ENCODE measurements around the gene GDI2.

DNA sequence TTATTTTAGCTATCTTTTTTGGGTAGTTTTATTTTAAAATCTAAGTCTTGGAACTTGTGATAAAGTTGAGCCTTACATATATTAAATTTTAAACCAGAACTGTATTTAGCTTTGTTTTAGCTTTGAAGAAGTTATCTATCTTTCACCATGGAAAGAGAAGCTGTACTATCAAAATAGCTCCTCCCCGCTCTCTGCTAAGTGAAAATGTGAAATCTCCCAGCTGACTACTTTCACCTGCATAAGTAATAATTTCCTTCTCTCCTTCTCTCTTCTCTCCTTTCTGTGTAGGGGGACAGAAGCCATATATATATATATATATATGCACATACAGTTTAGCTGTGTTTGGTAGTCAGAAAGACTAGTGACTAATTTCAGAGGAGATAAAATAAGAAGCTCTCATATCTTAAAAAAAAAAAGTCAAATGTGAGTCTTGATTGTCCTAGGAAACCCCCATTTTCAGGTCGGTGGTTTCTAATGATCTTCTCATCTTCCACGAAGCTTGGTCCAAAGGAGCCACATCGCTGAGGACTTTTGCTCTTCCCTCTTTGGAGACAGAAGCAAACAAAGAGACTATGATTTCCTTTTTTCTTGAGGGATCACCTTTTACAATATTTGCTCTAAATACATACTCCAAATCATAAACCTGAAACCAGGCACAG lies 30.6 kb upstream of the GDI2 start:
- TF ChIP-seq, protein P1, sequence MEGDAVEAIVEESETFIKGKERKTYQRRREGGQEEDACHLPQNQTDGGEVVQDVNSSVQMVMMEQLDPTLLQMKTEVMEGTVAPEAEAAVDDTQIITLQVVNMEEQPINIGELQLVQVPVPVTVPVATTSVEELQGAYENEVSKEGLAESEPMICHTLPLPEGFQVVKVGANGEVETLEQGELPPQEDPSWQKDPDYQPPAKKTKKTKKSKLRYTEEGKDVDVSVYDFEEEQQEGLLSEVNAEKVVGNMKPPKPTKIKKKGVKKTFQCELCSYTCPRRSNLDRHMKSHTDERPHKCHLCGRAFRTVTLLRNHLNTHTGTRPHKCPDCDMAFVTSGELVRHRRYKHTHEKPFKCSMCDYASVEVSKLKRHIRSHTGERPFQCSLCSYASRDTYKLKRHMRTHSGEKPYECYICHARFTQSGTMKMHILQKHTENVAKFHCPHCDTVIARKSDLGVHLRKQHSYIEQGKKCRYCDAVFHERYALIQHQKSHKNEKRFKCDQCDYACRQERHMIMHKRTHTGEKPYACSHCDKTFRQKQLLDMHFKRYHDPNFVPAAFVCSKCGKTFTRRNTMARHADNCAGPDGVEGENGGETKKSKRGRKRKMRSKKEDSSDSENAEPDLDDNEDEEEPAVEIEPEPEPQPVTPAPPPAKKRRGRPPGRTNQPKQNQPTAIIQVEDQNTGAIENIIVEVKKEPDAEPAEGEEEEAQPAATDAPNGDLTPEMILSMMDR (IDR thresholded peaks at IDR 0.05): no peak
- TF ChIP-seq POLR2AphosphoS5 (IDR thresholded peaks at IDR 0.05) (no peak), POLR2A (IDR thresholded peaks at IDR 0.05) (no peak)

All from prostate gland (tissue), 2 donors.